Measurements from ENCODE around the gene MAML2.

The MAML2 gene

GRCh38 chr11:96324912-96325311 is 18.1 kb downstream of the MAML2 start:
- DNase-seq (ENCODE audit: low spot score) = no peak
- no peak for TF ChIP-seq CTCF (IDR thresholded peaks at IDR 0.05; ENCODE audit: extremely low read depth, missing control alignments)

- no peak for DNase-seq (ENCODE audit: low spot score)
- TF ChIP-seq CTCF (IDR thresholded peaks at IDR 0.05; ENCODE audit: extremely low read depth, missing control alignments) = no peak
Measured at GRCh38 chr11:96323642-96323985, 19.4 kb downstream of the MAML2 start.

GRCh38 chr11:96322775-96323641 is 20.0 kb downstream of the MAML2 start:
- TF ChIP-seq CTCF (IDR thresholded peaks at IDR 0.05; ENCODE audit: extremely low read depth, missing control alignments) = no peak

GRCh38 chr11:96321091-96321490 is 21.9 kb downstream of the MAML2 start:
- no peak for DNase-seq (ENCODE audit: low spot score)
- no peak for TF ChIP-seq CTCF (IDR thresholded peaks at IDR 0.05; ENCODE audit: extremely low read depth, missing control alignments)

More at GRCh38 chr11:96322775-96323641, 20.0 kb downstream of the MAML2 start:
- DNase-seq (ENCODE audit: low spot score) = no peak

- DNase-seq (ENCODE audit: low spot score) = no peak
- no peak for TF ChIP-seq CTCF (IDR thresholded peaks at IDR 0.05; ENCODE audit: extremely low read depth, missing control alignments)
Measured at GRCh38 chr11:96319898-96320656, 22.9 kb downstream of the MAML2 start.

- no peak for TF ChIP-seq CTCF (IDR thresholded peaks at IDR 0.05; ENCODE audit: extremely low read depth, missing control alignments)
- DNase-seq (ENCODE audit: low spot score) = no peak
Measured at GRCh38 chr11:96318850-96319249, 24.1 kb downstream of the MAML2 start.

GRCh38 chr11:96318399-96318798 is 24.6 kb downstream of the MAML2 start:
- TF ChIP-seq CTCF (IDR thresholded peaks at IDR 0.05; ENCODE audit: extremely low read depth, missing control alignments) = no peak
- DNase-seq (ENCODE audit: low spot score) = no peak

All from GM20000 (cell line).